HEK293T (cell line): ENCODE measurements around the gene LUC7L2.

Experiments used
- ARNT ChIP-seq: fragments of 450-650 bp; IDR thresholded peaks from 2 replicates; pipeline ENCODE4 v1.6.1; 2017; ENCODE audit warnings: mild to moderate bottlenecking
- BHLHE40 ChIP-seq: fragments of 450-650 bp; IDR thresholded peaks from 2 replicates; pipeline ENCODE4 v1.6.1; 2016; ENCODE audit warnings: mild to moderate bottlenecking, moderate library complexity, borderline replicate concordance
- LEF1 ChIP-seq: fragments of 450-650 bp; IDR thresholded peaks from 2 replicates; pipeline ENCODE4 v1.6.1; 2017; ENCODE audit warnings: mild to moderate bottlenecking, borderline replicate concordance
- SP1 ChIP-seq: fragments of 450-650 bp; IDR thresholded peaks from 2 replicates; pipeline ENCODE4 v1.6.1; 2017
- ZNF384 ChIP-seq: fragments of 450-650 bp; IDR thresholded peaks from 2 replicates; pipeline ENCODE4 v1.6.1; 2016

- TF ChIP-seq ARNT (no peak), BHLHE40 (no peak), LEF1 (no peak), ZNF384 (no peak), SP1 (no peak)
Observed at GRCh38 chr7:139339698-139340036, 20.0 kb upstream of the LUC7L2 start.
